NT2/D1 (cell line): Measurements from ENCODE around the gene TERT.

ENCODE experiments used
- SUZ12 ChIP-seq: IDR thresholded peaks from 2 replicates; pipeline ENCODE4 v1.6.1; 2011; ENCODE audit not compliant: insufficient read length, insufficient read depth; ENCODE audit errors: extremely low read depth
- ZNF274 ChIP-seq: IDR thresholded peaks from 2 replicates; pipeline ENCODE4 v1.6.1; 2011; ENCODE audit warnings: mild to moderate bottlenecking, low read depth, low read length

DNA sequence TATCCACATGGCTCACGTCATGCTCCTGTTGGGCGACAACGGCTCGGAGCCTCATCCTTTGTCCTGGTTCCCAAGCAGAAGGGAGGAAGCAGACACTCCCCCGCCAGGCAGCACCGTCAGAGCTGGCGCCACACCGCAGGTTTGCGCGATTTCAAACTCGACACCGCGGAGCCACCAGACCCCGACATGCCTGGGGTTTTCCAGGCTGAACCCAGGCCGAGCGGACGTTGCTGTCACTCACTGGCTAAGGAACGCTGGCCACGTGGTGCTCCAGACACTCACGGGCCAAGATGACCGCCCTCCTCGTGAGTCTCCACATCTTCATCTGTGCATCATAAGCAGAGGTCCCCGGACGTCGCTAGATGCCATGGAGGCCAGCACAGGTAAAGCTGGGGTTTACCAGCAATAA is 9.0 kb downstream of the TERT start:
- no peak for TF ChIP-seq SUZ12
- no peak for TF ChIP-seq ZNF274
